Hematopoietic multipotent progenitor cell treated with erythropoietin and hydrocortisone succinate and interleukin-3 and kit ligand, for 6 days (in vitro differentiated cells): ENCODE data around the gene DTL.

Experiments
- DNase-seq: peaks from one replicate; pipeline ENCODE4 v3.0.0-alpha.2; 2015

DTL gene

DNA sequence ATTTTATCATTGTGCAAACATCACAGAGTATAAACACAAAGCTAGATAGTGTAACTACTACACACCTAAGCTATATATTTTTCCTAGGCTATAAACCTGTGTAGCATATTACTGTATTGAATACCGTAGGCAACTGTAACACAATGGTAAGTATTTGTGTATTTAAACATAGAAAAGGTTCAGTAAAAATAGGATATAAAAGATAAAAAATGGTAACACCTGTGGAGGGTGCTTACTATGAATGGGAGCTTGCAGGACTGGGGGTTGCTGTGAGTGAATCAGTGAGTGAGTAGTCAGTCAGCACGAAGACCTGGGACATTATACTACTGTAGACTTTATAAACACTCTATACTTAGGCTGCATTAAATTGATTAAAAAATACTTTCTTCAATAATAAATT lies 4.1 kb downstream of the DTL start:
- DNase-seq: no peak

DNA sequence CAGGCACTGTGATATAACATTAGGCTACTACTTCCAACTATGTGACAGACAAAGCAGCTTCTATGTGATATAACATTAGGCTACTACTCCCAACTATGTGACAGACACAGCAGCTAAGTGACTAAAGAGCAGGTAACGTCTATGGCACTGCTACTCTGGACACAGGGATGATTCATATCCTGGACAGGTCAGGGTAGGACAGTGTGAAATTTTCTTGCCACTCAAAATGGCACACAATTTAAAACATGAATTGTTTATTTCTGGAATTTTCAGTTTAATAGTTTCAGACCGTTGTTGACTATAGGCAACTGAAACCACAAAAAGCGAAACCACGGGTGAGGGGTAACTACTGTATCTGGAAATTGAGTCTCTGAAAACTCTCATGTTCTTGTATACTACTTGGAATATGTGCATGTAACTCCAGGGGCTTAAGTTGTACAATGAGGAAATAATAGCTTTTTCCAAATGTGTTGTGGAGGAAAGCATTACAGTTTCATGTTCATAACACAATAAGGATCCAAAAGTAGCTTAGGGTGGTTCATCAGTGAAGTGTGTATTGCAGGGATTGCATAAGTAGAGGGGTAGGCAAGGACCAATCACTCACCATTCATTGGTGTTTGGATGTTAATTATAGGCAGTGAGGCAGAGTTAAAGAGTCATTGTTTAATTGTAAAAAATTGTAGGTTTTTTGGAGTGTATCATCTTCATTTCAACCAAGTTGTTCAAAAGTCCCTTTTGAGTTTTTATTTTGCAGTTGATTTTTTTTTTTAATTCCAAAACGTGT lies 5.3 kb downstream of the DTL start:
- no peak for DNase-seq

DNA sequence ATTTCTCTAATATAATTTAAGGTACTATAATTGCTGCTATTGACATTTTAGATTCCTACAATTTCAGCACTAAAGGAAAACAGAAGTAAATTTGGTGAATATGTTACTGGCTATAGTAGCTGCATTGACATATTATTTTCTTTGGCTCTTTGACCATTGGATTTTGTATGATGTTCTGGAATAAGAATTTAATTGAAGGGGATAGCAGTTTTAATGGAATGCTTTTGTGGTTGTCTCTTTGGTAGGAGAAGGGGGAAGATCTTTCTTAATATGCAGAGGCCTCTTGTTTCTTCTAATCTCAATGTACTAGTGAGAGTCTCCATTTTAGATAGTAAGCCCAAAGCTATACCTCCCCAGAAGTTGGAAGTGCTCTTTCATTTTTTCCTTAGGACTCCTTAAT lies 6.9 kb downstream of the DTL start:
- DNase-seq: no peak

DNA sequence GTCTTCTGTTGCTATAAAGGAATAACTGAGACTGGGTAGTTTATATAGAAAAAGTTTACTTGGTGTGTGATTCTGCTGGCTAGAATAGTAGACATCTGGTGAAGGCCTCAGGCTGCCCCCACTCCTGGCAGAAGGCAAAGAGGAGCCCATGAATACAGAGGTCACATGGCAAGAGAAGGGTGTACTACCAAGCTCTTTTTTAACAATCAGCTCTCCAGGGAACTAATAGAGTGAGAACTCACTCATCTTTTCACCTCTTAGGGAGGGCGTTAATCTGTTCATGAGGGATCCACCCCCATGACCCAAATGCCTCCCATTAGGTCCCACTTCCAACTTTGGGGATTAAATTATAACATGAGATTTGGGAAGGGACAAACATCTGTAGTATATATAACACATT lies 9.3 kb downstream of the DTL start:
- DNase-seq: no peak

DNA sequence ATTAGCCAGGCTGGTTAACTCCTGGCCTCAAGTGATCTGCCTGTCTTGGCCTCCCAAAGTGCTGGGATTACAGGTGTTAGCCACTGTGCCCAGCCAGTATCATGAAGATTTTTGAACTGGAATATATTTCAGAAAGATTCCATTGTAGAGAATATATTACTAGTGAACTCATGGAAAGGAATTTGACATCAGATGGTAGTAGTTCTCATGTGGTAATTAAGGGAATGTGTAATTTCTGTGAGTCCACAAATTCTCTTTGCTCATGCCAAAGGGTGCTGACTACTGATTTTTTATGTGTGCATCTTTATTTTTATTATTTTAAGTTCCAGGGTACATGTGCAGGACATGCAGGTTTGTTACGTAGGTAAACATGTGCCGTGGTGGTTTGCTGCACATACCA lies 10.4 kb downstream of the DTL start:
- no peak for DNase-seq

DNA sequence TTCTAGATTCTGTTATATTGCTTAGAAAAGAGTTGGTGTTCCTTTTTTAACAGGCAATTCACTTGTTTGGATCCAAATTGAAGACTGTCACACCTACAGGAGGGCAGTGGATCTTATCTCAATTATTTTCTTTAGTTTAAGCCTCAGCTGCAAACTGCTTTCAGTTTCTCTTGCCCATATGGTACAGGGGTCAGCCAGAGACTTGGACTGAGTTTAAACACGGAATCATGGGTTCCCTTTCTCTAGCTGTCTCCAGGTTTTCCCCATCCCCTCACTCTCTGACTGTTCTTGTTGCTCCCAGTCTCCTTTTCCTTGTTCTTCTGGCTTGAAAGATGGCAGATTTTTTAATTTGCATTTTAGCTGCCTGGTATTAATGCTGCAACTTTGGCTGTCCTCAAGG lies 18.4 kb downstream of the DTL start:
- DNase-seq: no peak

DNA sequence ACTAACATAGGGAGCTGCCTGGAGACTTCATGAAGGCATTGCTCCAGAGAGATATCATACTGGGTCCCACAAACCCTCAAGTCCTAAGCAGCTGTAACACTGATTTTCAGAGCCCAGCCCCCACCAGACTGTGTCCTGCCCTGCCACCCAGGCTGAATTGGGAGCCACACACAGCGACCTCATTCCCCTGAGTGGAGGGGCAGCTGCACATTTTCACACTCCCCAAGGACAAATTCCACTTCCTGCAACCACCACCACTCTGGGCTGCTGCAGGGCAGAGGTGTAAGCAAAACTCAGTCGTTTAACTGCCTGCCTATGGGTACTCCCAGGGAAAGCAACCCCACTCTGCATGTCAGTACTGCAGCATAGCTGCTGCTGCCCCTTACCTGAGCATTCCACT lies 19.8 kb downstream of the DTL start:
- DNase-seq: no peak

DNA sequence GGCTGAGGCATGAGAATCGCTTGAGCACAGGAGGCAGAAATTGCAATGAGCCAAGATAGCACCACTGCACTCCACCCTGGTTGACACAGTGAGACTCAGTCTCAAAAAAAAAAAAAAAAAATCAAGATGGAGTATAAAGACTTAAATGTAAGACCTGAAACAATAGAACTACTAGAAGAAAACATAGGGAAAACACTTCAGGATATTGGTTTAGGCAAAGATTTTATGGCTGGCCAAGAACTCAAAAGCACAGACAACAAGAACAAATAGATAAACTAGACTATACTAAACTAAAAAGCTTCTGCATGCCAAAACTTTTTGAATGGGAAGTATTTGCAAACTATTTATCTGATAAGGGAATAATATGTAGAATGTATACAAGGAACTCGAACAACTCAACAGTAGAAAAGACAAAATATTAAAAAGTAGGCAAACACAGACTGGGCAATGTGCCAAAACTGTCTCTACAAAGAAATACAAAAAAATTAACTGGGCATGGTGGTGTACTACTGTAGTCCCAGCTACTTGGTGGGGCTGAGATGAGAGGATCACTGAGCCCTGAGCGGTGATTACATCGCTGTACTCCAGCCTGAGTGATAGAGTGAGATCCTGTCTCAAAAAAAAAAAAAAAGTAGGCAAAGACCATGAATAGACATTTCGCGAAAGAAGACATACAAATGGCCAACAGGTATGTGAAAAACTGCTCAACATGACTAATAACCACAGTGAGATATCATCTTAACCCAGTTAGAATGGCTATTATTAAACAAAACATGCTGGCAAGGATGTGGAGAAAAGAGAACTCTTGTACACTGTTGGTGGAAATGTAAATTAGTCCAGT lies 25.3 kb downstream of the DTL start:
- peak; percentile 50 for DNase-seq

DNA sequence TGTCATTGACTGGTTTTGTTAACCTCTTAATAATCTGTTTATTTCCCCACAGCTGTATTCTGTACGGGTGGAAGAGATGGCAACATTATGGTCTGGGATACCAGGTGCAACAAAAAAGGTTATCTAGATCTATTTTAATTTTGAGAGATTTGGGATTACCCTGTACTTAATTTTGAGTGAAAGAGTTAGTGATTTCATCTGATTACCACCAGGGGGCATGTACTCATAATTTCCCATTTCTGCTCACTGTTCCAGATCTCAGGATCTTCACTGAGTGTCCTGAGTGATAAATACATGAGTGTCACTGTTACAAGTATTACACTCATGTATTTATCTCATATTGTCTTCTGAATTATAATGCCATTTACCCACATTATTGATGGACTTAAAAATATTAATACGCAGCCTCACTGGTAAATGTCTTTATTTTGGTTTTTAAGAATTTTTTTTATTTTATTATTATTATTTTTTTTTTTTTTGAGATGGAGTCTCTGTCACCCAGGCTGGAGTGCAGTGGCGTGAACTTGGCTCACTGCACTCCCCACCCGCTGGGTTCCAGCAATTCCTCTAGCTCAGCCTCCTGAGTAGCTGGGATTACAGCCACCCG lies 27.4 kb downstream of the DTL start:
- DNase-seq: peak; percentile 75

DNA sequence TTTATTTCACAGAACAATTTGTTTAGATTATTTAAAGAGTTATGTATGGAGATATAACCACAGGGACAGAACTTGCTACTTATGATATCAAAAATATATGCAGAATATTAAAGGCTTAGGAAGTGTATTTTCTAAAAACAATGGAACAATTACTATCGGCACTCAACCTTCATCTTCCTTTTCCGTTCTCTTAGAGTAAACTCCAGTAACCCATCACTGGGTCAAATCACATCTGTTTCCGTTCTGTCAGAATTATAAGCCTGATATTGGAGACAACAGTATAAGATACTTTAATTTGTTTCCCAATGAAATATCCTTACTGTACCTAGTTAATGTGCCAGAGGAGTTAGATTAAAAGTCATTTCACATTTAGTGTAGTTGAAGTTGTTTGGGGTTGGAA lies 32.2 kb downstream of the DTL start:
- no peak for DNase-seq

DNA sequence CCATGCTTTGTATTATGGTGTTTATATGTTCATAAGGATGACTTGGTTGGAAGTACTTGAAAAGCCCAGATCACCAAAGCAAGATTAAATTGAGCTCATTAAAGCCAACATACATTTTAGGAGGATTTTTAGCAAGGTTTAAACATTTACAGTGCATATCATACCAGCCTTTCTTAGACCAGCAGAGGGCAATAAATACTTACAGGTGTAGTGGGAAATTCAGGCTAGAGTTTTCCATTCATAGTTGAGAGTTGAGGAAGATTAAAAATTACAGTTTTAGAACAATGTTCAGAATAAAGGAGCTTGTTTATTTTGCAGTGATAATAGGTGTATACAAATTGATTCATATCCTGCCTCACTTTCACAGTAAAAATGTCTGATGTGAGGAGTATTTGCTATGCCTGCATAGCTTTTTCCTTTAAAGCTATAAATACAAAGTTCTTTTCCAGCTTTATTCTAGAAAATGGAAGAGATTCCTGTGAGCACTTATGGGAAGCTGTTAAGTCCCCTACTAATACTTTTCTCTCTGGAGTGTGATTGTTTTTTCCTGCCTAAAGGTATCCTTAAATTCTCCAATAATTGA lies 35.3 kb downstream of the DTL start:
- peak; percentile 69 for DNase-seq

DNA sequence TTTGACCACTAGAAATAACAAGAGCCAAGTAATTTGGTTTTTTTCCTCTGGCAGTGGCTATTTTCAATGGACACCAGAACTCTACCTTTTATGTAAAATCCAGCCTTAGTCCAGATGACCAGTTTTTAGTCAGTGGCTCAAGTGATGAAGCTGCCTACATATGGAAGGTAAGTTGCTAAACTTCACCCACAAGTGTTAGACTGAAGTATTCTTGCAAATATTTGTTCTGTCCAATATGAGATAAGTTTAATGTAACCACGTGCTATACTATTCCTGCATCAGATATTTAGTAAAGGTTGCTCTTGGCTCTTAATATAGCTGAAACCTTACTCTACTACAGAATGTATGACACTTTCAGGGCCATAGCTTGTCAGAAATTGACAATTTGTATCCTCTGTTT lies 36.5 kb downstream of the DTL start:
- no peak for DNase-seq

DNA sequence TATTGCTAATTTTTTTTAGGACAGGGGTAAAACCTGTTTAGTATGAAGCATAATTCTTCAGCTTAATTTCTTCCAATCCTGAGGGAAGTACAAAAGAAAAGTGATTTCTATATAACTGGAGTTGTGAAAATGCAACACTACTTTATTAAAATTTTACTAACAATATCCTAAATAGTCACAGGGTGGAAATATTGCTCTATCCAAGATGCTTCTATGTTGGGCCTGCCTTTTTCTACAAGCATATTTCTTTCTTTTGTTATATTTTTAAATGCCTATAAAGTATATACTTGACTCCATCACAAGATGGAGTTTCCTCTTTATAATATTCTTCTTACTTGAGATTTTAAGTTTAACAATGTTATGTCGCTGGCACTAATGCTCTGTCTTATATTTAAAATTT lies 37.9 kb downstream of the DTL start:
- no peak for DNase-seq

DNA sequence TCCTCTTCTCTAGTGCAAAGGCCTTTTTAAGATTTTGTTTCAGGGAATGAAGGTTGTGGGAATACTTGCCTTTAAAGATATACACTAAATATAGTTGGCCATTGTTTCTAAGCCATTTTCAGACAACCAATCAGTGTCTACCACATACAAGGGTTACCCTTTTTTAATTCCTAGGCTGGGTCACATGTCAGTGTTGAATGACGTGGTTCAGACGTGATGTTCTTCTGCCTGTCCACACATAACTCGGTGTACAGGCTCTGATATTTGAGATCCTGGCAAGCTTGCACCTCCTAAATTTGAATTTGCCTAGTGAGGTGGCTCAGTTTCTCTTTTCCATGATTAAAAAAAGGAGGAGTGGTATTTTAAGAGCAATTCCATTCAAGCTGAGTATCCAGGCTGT lies 38.8 kb downstream of the DTL start:
- DNase-seq: no peak

DNA sequence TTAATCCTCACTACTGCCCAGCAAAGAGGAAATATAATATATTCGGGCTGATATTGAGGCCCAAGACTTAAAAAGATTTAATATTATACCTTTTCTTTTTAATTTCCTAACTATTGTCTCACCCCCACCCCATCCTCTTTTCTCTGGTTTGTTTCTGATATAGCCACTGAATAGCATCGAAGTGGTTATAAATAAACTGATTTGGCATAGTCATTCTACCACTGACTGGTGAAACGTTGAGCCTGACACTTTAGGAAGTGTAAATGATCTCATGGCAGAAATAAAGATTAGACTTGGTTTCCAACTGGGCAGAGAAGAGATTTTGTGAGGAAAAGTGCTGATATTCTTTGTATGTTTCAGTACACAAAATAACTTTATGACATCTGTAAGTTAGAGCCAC lies 39.3 kb downstream of the DTL start:
- DNase-seq: no peak

DNA sequence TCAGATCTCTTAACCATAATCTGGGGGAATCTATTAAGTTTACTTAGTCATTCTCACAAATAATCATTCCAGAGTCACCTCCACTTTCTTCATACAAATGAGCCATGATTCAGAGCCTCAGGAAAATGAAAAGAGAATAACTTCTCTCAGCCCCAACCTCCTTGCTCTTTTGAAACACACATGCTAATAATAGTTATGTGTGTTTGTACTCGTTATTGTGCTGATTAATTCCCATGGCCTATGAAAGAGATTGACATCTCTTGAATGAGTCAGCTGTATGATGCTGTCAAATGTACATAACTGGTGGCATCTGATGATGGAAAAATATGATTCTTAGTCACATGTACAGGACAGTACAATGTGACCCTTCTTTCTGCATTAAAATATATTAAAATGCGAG lies 41.5 kb downstream of the DTL start:
- no peak for DNase-seq

DNA sequence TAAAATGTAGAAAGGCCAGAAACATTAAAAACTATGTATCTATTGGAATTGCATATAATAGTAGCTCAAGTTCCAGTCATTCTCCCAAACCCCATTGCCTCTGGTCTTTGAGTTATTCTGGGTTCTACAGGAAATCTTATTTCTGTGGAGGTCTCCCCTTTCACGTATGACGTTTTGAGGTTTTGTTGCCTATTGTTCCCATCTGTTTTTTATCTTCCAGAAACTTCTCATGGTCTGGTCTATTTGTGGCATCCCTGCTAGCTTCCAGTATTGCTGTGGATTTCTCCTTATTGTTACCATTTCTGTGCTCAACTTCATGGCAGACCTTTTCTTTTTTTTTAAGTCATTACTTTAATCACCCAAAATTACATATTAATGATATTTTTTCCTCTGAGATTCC lies 43.3 kb downstream of the DTL start:
- DNase-seq: no peak

DNA sequence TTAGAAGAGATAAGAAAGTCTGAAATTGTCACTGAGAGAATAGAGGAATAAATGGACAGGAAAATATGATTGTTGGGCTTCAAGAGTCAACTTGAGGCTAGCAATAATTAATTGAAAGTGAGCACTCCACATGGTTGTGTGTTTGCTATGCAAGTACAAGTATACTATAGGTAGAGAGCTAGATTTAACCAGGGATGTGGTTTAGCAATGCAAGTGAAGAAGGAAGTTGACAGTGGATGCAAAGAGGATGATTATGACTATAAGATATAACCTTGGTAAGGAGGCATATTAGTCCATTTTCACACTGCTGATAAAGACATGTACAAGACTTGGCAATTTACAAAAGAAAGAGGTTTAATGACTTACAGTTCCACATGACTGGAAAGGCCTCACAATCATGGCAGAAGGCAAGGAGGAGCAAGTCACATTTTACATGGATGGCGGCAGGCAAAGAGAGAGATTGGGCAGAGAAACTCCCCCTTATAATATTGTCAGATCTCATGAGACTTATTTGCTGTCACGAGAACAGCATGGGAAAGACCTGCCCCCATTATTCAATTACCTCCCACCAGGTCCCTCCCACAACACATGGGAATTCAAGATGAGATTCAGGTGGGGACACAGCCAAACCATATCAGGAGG lies 47.3 kb downstream of the DTL start:
- DNase-seq: no peak

DNA sequence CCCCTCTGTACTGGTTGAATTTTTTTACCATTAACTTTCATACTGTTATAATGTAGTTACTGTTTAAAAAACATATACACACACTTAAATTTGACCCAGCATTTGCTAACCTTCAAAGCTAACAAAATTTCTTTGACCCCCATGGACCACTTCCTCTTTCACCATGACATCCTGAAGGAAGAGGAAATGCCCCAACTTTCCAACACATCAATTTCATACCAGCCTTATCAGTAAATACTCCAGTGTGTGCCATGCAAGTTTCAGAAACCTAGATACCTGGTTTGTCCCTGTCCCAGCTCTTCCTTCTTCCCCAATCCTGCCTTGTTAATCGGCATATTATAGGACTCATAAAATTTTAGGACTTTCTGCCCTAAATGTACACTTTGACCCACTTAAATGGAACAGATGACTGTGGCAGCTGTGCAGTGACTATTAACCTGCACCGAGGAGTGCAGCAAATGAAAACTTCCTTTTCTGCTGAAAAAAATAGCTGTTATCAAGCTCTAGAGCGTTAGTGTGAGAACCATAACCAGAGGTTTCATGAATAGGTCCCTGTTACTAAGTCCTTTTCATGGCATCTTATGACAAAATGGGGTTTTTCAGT lies 54.1 kb downstream of the DTL start:
- no peak for DNase-seq

DNA sequence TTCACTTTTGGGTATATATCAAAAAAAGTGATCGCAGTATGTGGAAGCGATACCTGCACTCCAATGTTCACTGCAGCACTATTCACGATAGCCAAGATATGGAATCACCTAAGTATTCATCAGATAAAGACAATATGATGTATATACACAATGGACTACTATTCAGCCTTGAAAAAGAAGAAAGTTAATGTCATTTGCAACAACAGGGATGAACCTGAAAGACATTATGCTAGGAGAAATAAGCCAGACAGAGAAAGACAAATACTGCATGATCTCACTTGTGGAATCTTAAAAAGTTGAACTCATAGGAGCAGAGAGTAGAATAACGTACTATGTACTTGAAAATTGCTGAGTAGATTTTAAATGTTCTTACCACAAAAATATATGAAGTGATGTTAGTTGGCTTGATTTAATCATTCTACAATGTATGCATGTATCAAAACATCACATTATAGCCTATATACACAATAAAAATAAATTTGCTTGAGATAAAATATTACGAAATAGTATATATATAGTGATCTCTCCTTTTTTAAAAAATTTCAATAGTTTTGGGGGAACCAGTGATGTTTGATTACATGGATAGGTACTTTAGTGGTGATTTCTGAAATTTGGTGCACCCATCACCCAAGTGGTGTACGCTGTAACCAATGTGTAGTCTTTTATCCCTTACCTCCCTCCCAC lies 56.0 kb downstream of the DTL start:
- no peak for DNase-seq

DNA sequence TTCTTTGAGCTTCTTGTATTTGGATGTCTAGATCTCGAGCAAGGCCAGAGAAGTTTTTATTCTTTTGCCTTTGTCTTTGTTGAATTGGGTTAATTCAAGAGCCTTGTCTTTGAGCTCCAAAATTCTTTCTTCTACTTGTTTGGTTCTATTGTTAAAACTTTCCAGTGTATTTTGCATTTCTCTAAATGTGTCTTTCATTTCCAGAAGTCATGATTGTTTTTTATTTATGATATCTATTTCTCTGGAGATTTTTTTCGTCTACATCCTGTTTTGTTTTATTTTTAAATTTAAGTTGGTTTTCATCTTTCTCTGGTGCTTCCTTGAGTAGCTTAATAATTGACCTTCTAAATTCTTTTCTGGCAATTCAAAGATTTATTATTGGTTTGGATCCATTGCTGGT lies 61.8 kb downstream of the DTL start:
- no peak for DNase-seq

DNA sequence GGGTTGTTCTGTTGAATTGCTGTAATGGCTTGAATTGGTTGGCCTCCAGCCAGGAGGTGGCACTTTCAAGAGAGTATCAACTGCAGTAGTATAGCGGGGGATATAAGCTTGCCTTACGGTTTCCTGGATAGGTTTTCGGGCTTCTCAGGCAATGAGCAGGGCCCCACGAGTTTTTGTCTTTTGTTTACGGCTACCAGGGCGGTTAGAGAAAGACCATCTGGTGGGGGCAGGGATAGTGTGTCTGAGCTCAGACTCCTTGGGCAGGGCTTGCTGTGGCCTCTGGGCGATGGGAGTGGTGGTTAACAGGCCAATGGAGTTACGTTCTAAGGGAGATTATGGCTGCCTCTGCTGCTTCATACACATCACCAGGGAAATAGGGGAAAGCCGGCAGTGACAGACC lies 62.8 kb downstream of the DTL start:
- DNase-seq: no peak
